GM12878 (cell line): Measurements from ENCODE around the gene CCDC107. TPM values are rescaled to one million over a fixed set of nuclear protein-coding genes. Genes with fewer than 3 reads are reported as not detected.

Source experiments
- ATAC-seq: fragments of 200-7000 bp; cut with Tn5 transposase; 3 replicates; pipeline ENCODE4 v1.9.1; 2020; ENCODE audit warnings: mild to moderate bottlenecking, moderate library complexity
- BruUV-seq: library from RNA; stranded (reverse); fragments of 400-500 nt; replicated peaks from 2 replicates; lab custom pipeline; 2021; lab: Mats Ljungman, UMichigan
- CTCF ChIA-PET: fragments of 300-600 bp; sonication (Branson Sonifier 250); formaldehyde crosslinking; extraction: SDS; loops from one replicate; lab custom pipeline; 2021; ENCODE audit warnings: inconsistent platforms; lab: Yijun Ruan, JAX
- POLR2A ChIA-PET: fragments of 350-600 bp; formaldehyde crosslinking; extraction: SDS; loops from one replicate; lab custom pipeline; 2021; ENCODE audit warnings: inconsistent platforms; lab: Charles Lee
- RAD21 ChIA-PET: fragments of 300-600 bp; sonication (Branson Sonifier 250); formaldehyde crosslinking; loops from one replicate; lab custom pipeline; 2023; ENCODE audit warnings: antibody characterized with exemption; ENCODE audit not compliant: unreplicated experiment; lab: Charles Lee
- SMC1A ChIA-PET: fragments of 300-600 bp; sonication (Branson Sonifier 250); formaldehyde crosslinking; loops from one replicate; lab custom pipeline; 2023; ENCODE audit not compliant: unreplicated experiment, uncharacterized antibody; lab: Charles Lee
- DNase-seq: peaks from one replicate; pipeline ENCODE4 v3.0.0-alpha.2; 2011; ENCODE audit warnings: low read depth, low spot score
- FAIRE-seq: peaks from 3 replicates; lab custom pipeline; 2011; peaks lifted over from hg19 to GRCh38; lab: Jason Lieb, UNC
- H2AFZ ChIP-seq: 2 replicates; pipeline ENCODE4 v1.6.0; 2011; ENCODE audit warnings: low read depth, low read length, control low read depth; ENCODE audit not compliant: control insufficient read depth
- H3K27ac ChIP-seq: 2 replicates; pipeline ENCODE4 v1.5.1; 2011; ENCODE audit warnings: control low read depth; ENCODE audit not compliant: control insufficient read depth, insufficient read depth
- H3K27me3 ChIP-seq, 2 experiments: replicated peaks in 1 of 2; 2 replicates each; pipeline versions ENCODE4 v1.6.0 to v1.6.1; 2011; ENCODE audit warnings: low read length in 1 of 2; ENCODE audit not compliant: control insufficient read depth in 2 of 2, insufficient read depth in 2 of 2
- H3K36me3 ChIP-seq, 2 experiments: 2 replicates each; pipeline ENCODE4 v1.5.1; 2011; ENCODE audit warnings: low read length in 1 of 2; ENCODE audit not compliant: control insufficient read depth in 2 of 2, insufficient read depth in 2 of 2
- H3K4me1 ChIP-seq: 2 replicates; pipeline ENCODE4 v1.6.1; 2011; ENCODE audit warnings: mild to moderate bottlenecking, low read length, moderate library complexity, mixed read lengths; ENCODE audit not compliant: control insufficient read depth, insufficient read depth
- H3K4me2 ChIP-seq: 2 replicates; pipeline ENCODE4 v1.6.0; 2011; ENCODE audit warnings: control low read depth; ENCODE audit not compliant: control insufficient read depth, insufficient read depth
- H3K4me3 ChIP-seq: fragments of 200-600 bp; sonication (generic); 2 replicates; pipeline ENCODE4 v1.5.1; 2016
- H3K79me2 ChIP-seq: 2 replicates; pipeline ENCODE4 v1.6.0; 2011; ENCODE audit warnings: low read length; ENCODE audit not compliant: control insufficient read depth, insufficient read depth
- H3K9ac ChIP-seq: 2 replicates; pipeline ENCODE4 v1.8.0; 2011; ENCODE audit warnings: low read length, control low read depth, mixed read lengths; ENCODE audit not compliant: control insufficient read depth, insufficient read depth
- H3K9me3 ChIP-seq: replicated peaks from 3 replicates; pipeline ENCODE4 v1.5.1; 2011; ENCODE audit warnings: mild to moderate bottlenecking, low read length; ENCODE audit not compliant: control insufficient read depth, insufficient read depth
- H4K20me1 ChIP-seq: 2 replicates; pipeline ENCODE4 v1.6.0; 2011; ENCODE audit not compliant: control insufficient read depth, insufficient read depth
- BHLHE40 ChIP-seq, 2 experiments: fragments of 450-650 bp in 1 of 2; IDR thresholded peaks; 2 replicates each; pipeline ENCODE4 v1.6.1; 2011 to 2017; ENCODE audit warnings: low read depth in 2 of 2, borderline replicate concordance in 1 of 2, improper control_type of control experiment in 1 of 2, low read length in 1 of 2, mild to moderate bottlenecking in 1 of 2
- CREB1 ChIP-seq: IDR thresholded peaks from 2 replicates; pipeline ENCODE4 v1.6.1; 2012; ENCODE audit warnings: low read depth, mild to moderate bottlenecking, inconsistent platforms
- CREM ChIP-seq: IDR thresholded peaks from 2 replicates; pipeline ENCODE4 v1.6.1; 2014; ENCODE audit warnings: antibody characterized with exemption, low read depth
- DPF2 ChIP-seq: fragments of 450-650 bp; IDR thresholded peaks from 2 replicates; pipeline ENCODE4 v1.6.1; 2017; ENCODE audit warnings: mild to moderate bottlenecking
- EED ChIP-seq: sonication (generic); IDR thresholded peaks from 2 replicates; pipeline ENCODE4 v1.6.1; 2016; ENCODE audit warnings: antibody characterized with exemption, low read depth
- HCFC1 ChIP-seq: fragments of 150-350 bp; IDR thresholded peaks from 2 replicates; pipeline ENCODE4 v1.6.1; 2014; ENCODE audit warnings: low read length
- NR2C2 ChIP-seq: IDR thresholded peaks from 2 replicates; pipeline ENCODE4 v1.6.1; 2011; ENCODE audit warnings: borderline replicate concordance, low read depth; ENCODE audit not compliant: control insufficient read depth, insufficient read length
- NR2F1 ChIP-seq: fragments of 450-650 bp; conservative IDR thresholded peaks from 2 replicates; pipeline ENCODE4 v1.6.1; 2017; ENCODE audit warnings: mild to moderate bottlenecking
- NRF1 ChIP-seq: conservative IDR thresholded peaks from 2 replicates; pipeline ENCODE4 v1.6.1; 2011; ENCODE audit warnings: mild to moderate bottlenecking, low read depth, low read length, improper control_type of control experiment
- PAX5 ChIP-seq: IDR thresholded peaks from 2 replicates; pipeline ENCODE4 v1.6.1; 2011; ENCODE audit warnings: low read depth, low read length, borderline replicate concordance
- RUNX3 ChIP-seq: IDR thresholded peaks from 2 replicates; pipeline ENCODE4 v1.6.1; 2012; ENCODE audit warnings: low read length, inconsistent platforms
- SP1 ChIP-seq: IDR thresholded peaks from one replicate; pipeline ENCODE4 v1.6.1; 2011; ENCODE audit warnings: low read depth, low read length
- SREBF1 ChIP-seq: IDR thresholded peaks from 2 replicates; pipeline ENCODE4 v1.6.1; 2012; ENCODE audit warnings: mild to moderate bottlenecking, low read length
- SRF ChIP-seq, 2 experiments: IDR thresholded peaks; 2 replicates each; pipeline ENCODE4 v1.6.1; 2011; ENCODE audit warnings: low read depth in 2 of 2, low read length in 2 of 2, mild to moderate bottlenecking in 1 of 2, moderate library complexity in 1 of 2
- TCF12 ChIP-seq: IDR thresholded peaks from 2 replicates; pipeline ENCODE4 v1.6.1; 2011; ENCODE audit warnings: low read depth, mild to moderate bottlenecking, low read length
- YBX1 ChIP-seq: fragments of 450-650 bp; IDR thresholded peaks from 2 replicates; pipeline ENCODE4 v1.6.1; 2016; ENCODE audit warnings: antibody characterized with exemption
- ZBED1 ChIP-seq: IDR thresholded peaks from 2 replicates; pipeline ENCODE4 v1.6.1; 2016; ENCODE audit warnings: borderline replicate concordance
- ZNF592 ChIP-seq: fragments of 450-650 bp; IDR thresholded peaks from 2 replicates; pipeline ENCODE4 v1.6.1; 2017; ENCODE audit warnings: mild to moderate bottlenecking, moderate library complexity
- WGBS: methylation state at CpG from one replicate; pipeline ENCODE4 v1.1.6; 2016; ENCODE audit warnings: low lambda C conversion rate; ENCODE audit not compliant: insufficient replicate concordance, insufficient coverage; ENCODE audit errors: missing lambda C conversion rate; 5-methylcytosine and 5-hydroxymethylcytosine counted together
- in situ Hi-C: fragments of 300-500 bp; cut with MboI; formaldehyde crosslinking; loops from 9 replicates; pipeline ENCODE4 v1.14.3; 2018; ENCODE audit warnings: mixed read lengths
- intact Hi-C: fragments of 100-400 bp; cut with micrococcal nuclease; formaldehyde crosslinking; loops from one replicate; pipeline ENCODE4 v1.14.2; 2022; ENCODE audit not compliant: unreplicated experiment
- polyA plus RNA-seq, 11 experiments: library from polyadenylated mRNA; depleted of rRNA in 4 of 11; unstranded in 6 of 11; stranded (reverse) in 5 of 11; fragments of >200 nt; fragmentation: Nextera tagmentation in 4 of 11; fragmentation: Illumina TruSeq in 1 of 11; extraction: Ambion mirVana in 4 of 11; extraction: Trizol in 1 of 11; gene quantifications; 1 replicate in 1 of 11; 2 replicates in 10 of 11; pipeline versions ENCODE4 v1.2.1 to v1.2.3, GENCODE V29; 2011 to 2016; ENCODE audit warnings: inconsistent platforms in 2 of 11, missing spikeins in 2 of 11, low read depth in 1 of 11
- total RNA-seq, 4 experiments: library from RNA; depleted of rRNA in 3 of 4; stranded (reverse); fragments of >200 nt in 3 of 4; fragmentation: Illumina TruSeq in 1 of 4; extraction: Trizol in 1 of 4; gene quantifications; 2 replicates each; pipeline versions ENCODE4 v1.2.1 to v1.2.3, GENCODE V29; 2013 to 2021
- TF ChIP-seq, protein P1 (sequence below): IDR thresholded peaks from 2 replicates; pipeline ENCODE4 v1.6.1; 2012; ENCODE audit warnings: low read depth, low read length, improper control_type of control experiment

Gene CCDC107
- total and polyA plus RNA-seq, 10 of the 15 experiments (the other 5 are each of a cell fraction or from before 2014, with no cell fraction given) = 0.19 to 18.3 (median 10.6) TPM

- BruUV-seq = no TSS peak
- ChIA-PET RAD21 (interaction anchor here (0.5 to 3.5 kb wide), 19 partner anchors 9 to 164 kb away, joined by 3 to 47 read pairs (median 6); partner anchors contain the start of genes ARHGEF39, CCDC107, CREB3 and RMRP), POLR2A (interaction anchor here (0.5 to 6.6 kb wide), 15 partner anchors 13 to 210 kb away, joined by 3 to 85 read pairs (median 7); partner anchors contain the start of genes ARHGEF39, CCDC107, CREB3 and FAM221B), CTCF (interaction anchor here (0.9 to 9.0 kb wide), 15 partner anchors 8 to 207 kb away, joined by 4 to 101 read pairs (median 7); partner anchors contain the start of genes ARHGEF39, CREB3, SIT1 and TESK1), SMC1A (interaction anchor here (1.1 to 3.0 kb wide), 17 partner anchors 8 to 129 kb away, joined by 3 to 36 read pairs (median 7); partner anchors contain the start of genes CCDC107, CREB3, RMRP and SIT1)
- Histone ChIP-seq H4K20me1 (no peaks in the 10 kb centered on the region), H3K36me3 (no peaks in the 10 kb centered on the region), H3K9ac (peak overlapping the region; percentile 64), H2AFZ (peak overlapping the region; percentile 62), H3K4me1 (peaks cover 44% of the 10 kb centered on the region), H3K27ac (peak overlapping the region; percentile 57), H3K4me2 (peak overlapping the region; percentile 92), H3K4me3 (peak overlapping the region; percentile 0; the same call in 1 of the 2 replicates), H3K27me3 (no peaks in the 10 kb centered on the region; a peak in 1 of 4 replicates), H3K9me3 (no peaks in the 10 kb centered on the region), H3K79me2 (no peaks in the 10 kb centered on the region; the same call in 1 of the 2 replicates)
- WGBS = 48% methylated on average over 17 of the region's 17 CpGs
- DNase-seq = peak; percentile 74
- intact Hi-C loops (no loop called here), in situ Hi-C loops (no loop called here)
- peak; percentile 88 for FAIRE-seq
- peak; percentile 76 for ATAC-seq
- TF ChIP-seq BHLHE40 (IDR thresholded peaks at IDR 0.05; ENCODE audit: borderline replicate concordance in 1 of 2, low read depth in 2 of 2, low read length in 1 of 2) = peak; percentile 88 to 94
- TF ChIP-seq CREB1 = peak; percentile 83
- peak; percentile 68 for TF ChIP-seq CREM
- peak; percentile 69; the same call in 1 of the 2 replicates for TF ChIP-seq EED
- peak; percentile 14 to 74; a peak in 2 of 4 replicates for TF ChIP-seq SRF (IDR thresholded peaks at IDR 0.05; ENCODE audit: low read depth in 2 of 2, low read length in 2 of 2)
- TF ChIP-seq PAX5 = 0 out of 2 replicates have a peak, but pooled peaks have one; percentile 38
- TF ChIP-seq ZBED1 = peak; percentile 43; the same call in 1 of the 2 replicates
- peak; percentile 79; the same call in 1 of the 2 replicates for TF ChIP-seq DPF2
- no peak for TF ChIP-seq SREBF1
- TF ChIP-seq HCFC1 = 0 out of 2 replicates have a peak, but pooled peaks have one; percentile 25
- peak; percentile 12 for TF ChIP-seq SP1
- TF ChIP-seq YBX1 = no peak
- TF ChIP-seq TCF12 = peak; percentile 12; the same call in 1 of the 2 replicates
- no peak for TF ChIP-seq NR2C2
- TF ChIP-seq, protein P1, sequence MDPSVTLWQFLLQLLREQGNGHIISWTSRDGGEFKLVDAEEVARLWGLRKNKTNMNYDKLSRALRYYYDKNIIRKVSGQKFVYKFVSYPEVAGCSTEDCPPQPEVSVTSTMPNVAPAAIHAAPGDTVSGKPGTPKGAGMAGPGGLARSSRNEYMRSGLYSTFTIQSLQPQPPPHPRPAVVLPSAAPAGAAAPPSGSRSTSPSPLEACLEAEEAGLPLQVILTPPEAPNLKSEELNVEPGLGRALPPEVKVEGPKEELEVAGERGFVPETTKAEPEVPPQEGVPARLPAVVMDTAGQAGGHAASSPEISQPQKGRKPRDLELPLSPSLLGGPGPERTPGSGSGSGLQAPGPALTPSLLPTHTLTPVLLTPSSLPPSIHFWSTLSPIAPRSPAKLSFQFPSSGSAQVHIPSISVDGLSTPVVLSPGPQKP = no peak
- no peak for TF ChIP-seq ZNF592
- TF ChIP-seq NR2F1 = peak; percentile 70
- TF ChIP-seq RUNX3 = peak; percentile 60
- TF ChIP-seq NRF1 = no peak
Measured at GRCh38 chr9:35618854-35619799, 39.0 kb upstream of the CCDC107 start.
